B cell (primary cell): ENCODE results near the gene RFPL2.

ENCODE experiments used
- CTCF ChIP-seq: fragments of 200-600 bp; IDR thresholded peaks from one replicate; pipeline ENCODE4 v1.8.0; 2022; ENCODE audit warnings: antibody characterized with exemption, mild to moderate bottlenecking
- EZH2 ChIP-seq: IDR thresholded peaks from 2 replicates; pipeline ENCODE4 v1.6.1; 2012; ENCODE audit warnings: borderline replicate concordance, low read depth, mild to moderate bottlenecking, moderate library complexity, low read length; ENCODE audit not compliant: insufficient read depth, poor library complexity, severe bottlenecking

GRCh38 chr22:32249231-32249630, 44.4 kb upstream of the RFPL2 start:
- TF ChIP-seq CTCF: no peak
- no peak for TF ChIP-seq EZH2
